T-cell (primary cell): ENCODE measurements around the gene PTPN21. TPM values are rescaled to one million over a fixed set of nuclear protein-coding genes. Genes with fewer than 3 reads are reported as not detected.

Source experiments
- ATAC-seq, 4 experiments: fragments of 200-7000 bp in 3 of 4; fragments of 150-1000 bp in 1 of 4; cut with Tn5 transposase; replicated peaks in 1 of 4; 1 replicate in 3 of 4; 2 replicates in 1 of 4; pipeline ENCODE4 v1.10.0; 2021; ENCODE audit warnings: moderate library complexity in 3 of 4, mild to moderate bottlenecking in 2 of 4, moderate number of reproducible peaks in 1 of 4
- CTCF ChIA-PET, 2 donors: fragments of 300-600 bp; sonication (Branson Sonifier 250); formaldehyde crosslinking; loops; one replicate each; lab custom pipeline; 2022; ENCODE audit warnings: antibody characterized with exemption in 2 of 2; lab: Charles Lee
- POLR2A ChIA-PET, 2 donors: fragments of 300-600 bp; sonication (Branson Sonifier 250); formaldehyde crosslinking; loops; one replicate each; lab custom pipeline; 2022; ENCODE audit warnings: antibody characterized with exemption in 2 of 2; lab: Charles Lee
- DNase-seq, 35 experiments: peaks; one replicate each; pipeline versions ENCODE4 v3.0.0 to v3.0.0-alpha.2; 2013 to 2023
- H3K27ac ChIP-seq: one replicate; pipeline ENCODE4 v1.5.1; 2013; ENCODE audit warnings: low read length
- H3K27me3 ChIP-seq, 2 experiments: replicated peaks in 1 of 2; 1 replicate in 1 of 2; 2 replicates in 1 of 2; pipeline versions ENCODE4 v1.6.1 to v1.7.0; 2013; ENCODE audit warnings: low read length in 1 of 2, mixed read lengths in 1 of 2; ENCODE audit not compliant: control insufficient read depth in 2 of 2, insufficient read depth in 2 of 2; ENCODE audit errors: extremely low read depth in 1 of 2
- H3K36me3 ChIP-seq, 2 donors: 1 replicate in 1 of 2; 2 replicates in 1 of 2; pipeline versions ENCODE4 v1.6.1 to v1.7.0; 2013; ENCODE audit warnings: low read length in 1 of 2; ENCODE audit not compliant: control insufficient read depth in 2 of 2, insufficient read depth in 1 of 2; ENCODE audit errors: extremely low read depth in 1 of 2
- H3K4me1 ChIP-seq, 2 experiments: 1 replicate in 1 of 2; 2 replicates in 1 of 2; pipeline versions ENCODE4 v1.6.1 to v1.7.0; 2013; ENCODE audit warnings: low read length in 2 of 2, mixed read lengths in 1 of 2; ENCODE audit not compliant: insufficient read depth in 2 of 2, control insufficient read depth in 1 of 2; ENCODE audit errors: extremely low read depth in 1 of 2
- H3K4me3 ChIP-seq, 2 donors: 1 replicate in 1 of 2; 2 replicates in 1 of 2; pipeline versions ENCODE4 v1.5.1 to v1.7.0; 2013; ENCODE audit warnings: mild to moderate bottlenecking in 2 of 2, low read length in 1 of 2, moderate library complexity in 1 of 2; ENCODE audit not compliant: control insufficient read depth in 1 of 2; ENCODE audit errors: extremely low read depth in 1 of 2
- H3K9me3 ChIP-seq: 2 replicates; pipeline ENCODE4 v1.7.0; 2013
- H3K27ac Mint-ChIP-seq, 2 donors: one replicate each; pipeline ENCODE4 v1.8.0; 2020 to 2021; ENCODE audit warnings: mild to moderate bottlenecking in 2 of 2, mixed read lengths in 2 of 2
- H3K27me3 Mint-ChIP-seq, 2 donors: one replicate each; pipeline ENCODE4 v1.8.0; 2021 to 2022; ENCODE audit warnings: mixed read lengths in 2 of 2
- H3K36me3 Mint-ChIP-seq: one replicate; pipeline ENCODE4 v1.8.0; 2021; ENCODE audit warnings: mixed read lengths
- H3K4me1 Mint-ChIP-seq, 3 donors: one replicate each; pipeline ENCODE4 v1.8.0; 2020 to 2022; ENCODE audit warnings: mixed read lengths in 3 of 3, mild to moderate bottlenecking in 1 of 3
- H3K4me3 Mint-ChIP-seq, 3 donors: one replicate each; pipeline ENCODE4 v1.8.0; 2020 to 2022; ENCODE audit warnings: mild to moderate bottlenecking in 3 of 3, mixed read lengths in 3 of 3, moderate library complexity in 3 of 3
- H3K9me3 Mint-ChIP-seq, 3 donors: one replicate each; pipeline ENCODE4 v1.8.0; 2020 to 2022; ENCODE audit warnings: mixed read lengths in 3 of 3
- WGBS: methylation state at CpG from one replicate; pipeline ENCODE4 v1.1.5; 2013; ENCODE audit warnings: missing lambda C conversion rate; ENCODE audit not compliant: insufficient coverage; 5-methylcytosine and 5-hydroxymethylcytosine counted together
- total RNA-seq, 35 experiments: library from RNA in 6 of 35; stranded (reverse) in 6 of 35; fragments of 120-200 nt in 1 of 35; gene quantifications; one replicate each; pipeline versions ENCODE4 v1.2.1 to v1.2.4 and lab custom pipeline; 2013 to 2026

Gene PTPN21
- total RNA-seq, 5 donors from 2014 or later (not counting 1 experiment from before 2014, with no cell fraction given): 0.07 to 0.60 (median 0.18) TPM; not detected in 2

GRCh38 chr14:88439088-88439487, 115.7 kb downstream of the PTPN21 start:
- H3K36me3 ChIP-seq: peaks cover 0 to 2% of the 10 kb centered on the region in 2 donors
- no peak for ATAC-seq
- no peak for DNase-seq
- Mint-ChIP-seq H3K27ac (no peak overlapping the region), H3K4me1 (no peaks in the 10 kb centered on the region), H3K27me3 (no peaks in the 10 kb centered on the region), H3K36me3 (peaks cover 37% of the 10 kb centered on the region), H3K9me3 (peaks cover 0 to 4% (median 1%) of the 10 kb centered on the region in 3 donors), H3K4me3 (no peak overlapping the region)
- H3K27ac ChIP-seq: no peak overlapping the region
- CTCF ChIA-PET: no interaction called here
- no peak overlapping the region for H3K4me3 ChIP-seq
- no peaks in the 10 kb centered on the region for H3K9me3 ChIP-seq
- H3K27me3 ChIP-seq: no peaks in the 10 kb centered on the region
- H3K4me1 ChIP-seq: no peaks in the 10 kb centered on the region
- POLR2A ChIA-PET: interaction anchor here in 1 of 2 donors (0.6 kb wide), 1 partner anchor 105 kb away, joined by 3 read pairs; no protein-coding TSS in a partner anchor
- WGBS: no CpG with 5 or more reads among the region's 2 CpGs

DNA sequence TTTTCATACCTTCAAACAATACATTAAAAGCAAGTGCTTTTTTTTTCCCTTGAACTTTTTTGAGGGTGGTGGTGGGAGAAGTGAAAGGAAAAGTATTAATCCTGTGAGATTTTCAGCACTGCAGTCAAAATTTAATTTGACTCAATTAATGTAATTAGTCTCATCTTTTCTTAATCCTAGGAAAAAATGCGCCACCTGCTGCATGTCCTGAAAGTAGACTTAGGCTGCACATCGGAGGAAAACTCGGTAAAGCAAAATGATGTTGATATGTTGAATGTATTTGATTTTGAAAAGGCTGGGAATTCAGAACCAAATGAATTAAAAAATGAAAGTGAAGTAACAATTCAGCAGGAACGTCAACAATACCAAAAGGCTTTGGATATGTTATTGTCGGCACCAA, 117.1 kb downstream of the PTPN21 start:
- Histone ChIP-seq H3K27me3 (no peaks in the 10 kb centered on the region), H3K36me3 (peaks cover 0 to 2% of the 10 kb centered on the region in 2 donors), H3K4me3 (no peak overlapping the region), H3K27ac (no peak overlapping the region), H3K9me3 (no peaks in the 10 kb centered on the region), H3K4me1 (no peaks in the 10 kb centered on the region)
- ATAC-seq (no peak), DNase-seq (peak in 1 of 35 experiments; percentile 2)
- CTCF ChIA-PET: interaction anchor here in 1 of 2 donors (0.8 kb wide), 1 partner anchor 10 kb away, joined by 3 read pairs; no protein-coding TSS in a partner anchor
- Mint-ChIP-seq H3K4me1 (no peaks in the 10 kb centered on the region), H3K36me3 (peaks cover 30% of the 10 kb centered on the region), H3K27ac (no peak overlapping the region), H3K4me3 (no peak overlapping the region), H3K27me3 (no peaks in the 10 kb centered on the region), H3K9me3 (peaks cover 0 to 4% (median 0%) of the 10 kb centered on the region in 3 donors)
- POLR2A ChIA-PET: no interaction called here
- WGBS: 100% methylated on average over 3 of the region's 5 CpGs

- no peak overlapping the region for H3K4me3 ChIP-seq
- H3K9me3 Mint-ChIP-seq: no peaks in the 10 kb centered on the region
- H3K27me3 Mint-ChIP-seq: no peaks in the 10 kb centered on the region
- H3K4me1 ChIP-seq: no peaks in the 10 kb centered on the region
- DNase-seq (no peak), ATAC-seq (no peak)
- H3K4me3 Mint-ChIP-seq: no peak overlapping the region
- CTCF ChIA-PET: no interaction called here
- no peaks in the 10 kb centered on the region for H3K4me1 Mint-ChIP-seq
- no peak overlapping the region for H3K27ac Mint-ChIP-seq
- H3K27me3 ChIP-seq: no peaks in the 10 kb centered on the region
- H3K27ac ChIP-seq: no peak overlapping the region
- no CpG with 5 or more reads among the region's 2 CpGs for WGBS
- no peaks in the 10 kb centered on the region for H3K9me3 ChIP-seq
- no peaks in the 10 kb centered on the region for H3K36me3 ChIP-seq
- H3K36me3 Mint-ChIP-seq: peaks cover 16% of the 10 kb centered on the region
- POLR2A ChIA-PET: no interaction called here
Observed at GRCh38 chr14:88430976-88431375, 123.8 kb downstream of the PTPN21 start.

GRCh38 chr14:88426271-88426670, 128.5 kb downstream of the PTPN21 start:
- Mint-ChIP-seq H3K4me3 (no peak overlapping the region), H3K36me3 (peaks cover 9% of the 10 kb centered on the region), H3K4me1 (no peaks in the 10 kb centered on the region), H3K27ac (no peak overlapping the region), H3K9me3 (no peaks in the 10 kb centered on the region), H3K27me3 (no peaks in the 10 kb centered on the region)
- 94% methylated on average over 5 of the region's 7 CpGs for WGBS
- Histone ChIP-seq H3K27me3 (no peaks in the 10 kb centered on the region), H3K9me3 (no peaks in the 10 kb centered on the region), H3K4me1 (no peaks in the 10 kb centered on the region), H3K4me3 (no peak overlapping the region), H3K27ac (no peak overlapping the region), H3K36me3 (no peaks in the 10 kb centered on the region)
- DNase-seq: no peak
- no peak for ATAC-seq
- CTCF ChIA-PET: no interaction called here
- POLR2A ChIA-PET: no interaction called here

DNA sequence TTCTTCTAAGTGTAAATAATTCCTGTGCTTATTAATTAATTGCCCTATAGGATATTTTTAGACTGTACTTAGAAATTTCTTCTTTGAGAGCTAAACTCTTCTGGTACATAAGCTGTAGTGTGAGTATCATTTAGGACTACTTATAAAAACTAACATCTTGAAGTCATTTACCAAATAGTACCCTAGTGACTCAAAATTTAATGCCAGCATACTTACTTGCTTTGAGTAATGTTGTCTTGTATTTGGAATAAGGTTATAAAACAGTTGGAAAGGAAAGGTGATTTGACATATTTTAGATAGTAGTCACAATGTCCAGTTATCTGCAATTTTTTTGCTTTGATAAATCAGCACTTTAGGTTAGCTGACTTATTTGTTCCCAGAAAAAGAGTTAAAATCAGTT, 130.2 kb downstream of the PTPN21 start:
- Histone ChIP-seq H3K27me3 (no peaks in the 10 kb centered on the region), H3K27ac (no peak overlapping the region), H3K36me3 (no peaks in the 10 kb centered on the region), H3K9me3 (no peaks in the 10 kb centered on the region), H3K4me1 (no peaks in the 10 kb centered on the region), H3K4me3 (no peak overlapping the region)
- no peaks in the 10 kb centered on the region for H3K27me3 Mint-ChIP-seq
- ChIA-PET POLR2A (no interaction called here), CTCF (no interaction called here)
- H3K4me1 Mint-ChIP-seq: no peaks in the 10 kb centered on the region
- H3K4me3 Mint-ChIP-seq: no peak overlapping the region
- H3K9me3 Mint-ChIP-seq: no peaks in the 10 kb centered on the region
- peaks cover 16% of the 10 kb centered on the region for H3K36me3 Mint-ChIP-seq
- no peak for DNase-seq
- ATAC-seq: no peak
- H3K27ac Mint-ChIP-seq: no peak overlapping the region

DNA sequence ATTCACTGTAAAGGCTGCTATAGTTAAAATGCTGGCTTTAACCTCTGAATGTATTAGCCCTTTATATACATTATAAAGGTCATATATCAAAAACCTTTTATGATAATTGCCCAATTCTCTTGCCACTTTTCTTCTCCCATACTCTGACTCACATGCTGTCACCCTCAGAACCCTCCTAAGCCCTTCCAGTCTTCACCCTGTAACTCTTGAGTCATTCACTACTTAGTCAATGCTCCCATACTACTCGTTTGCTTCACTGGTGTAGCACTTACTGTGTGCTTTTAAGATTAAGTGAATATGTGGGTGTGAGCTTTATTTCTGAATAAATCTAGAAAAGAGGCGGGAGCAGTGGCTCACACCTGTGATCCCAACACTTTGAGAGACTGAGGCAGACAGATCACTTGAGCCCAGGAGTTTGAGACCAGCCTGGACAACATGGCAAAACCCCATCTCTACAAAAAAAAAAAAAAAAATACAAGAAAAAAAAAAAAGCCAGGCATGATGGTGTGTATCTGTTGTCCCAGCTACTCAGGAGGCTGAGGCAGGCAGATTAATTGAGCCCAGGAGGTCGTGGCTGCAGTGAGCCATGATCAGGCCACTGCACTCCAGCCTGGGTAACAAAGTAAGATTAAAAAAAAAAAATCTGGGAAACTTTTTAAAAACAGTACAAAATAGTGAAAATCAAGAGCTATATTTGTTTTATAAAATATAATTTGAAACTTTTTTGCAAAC, 131.7 kb downstream of the PTPN21 start:
- H3K27me3 Mint-ChIP-seq: no peaks in the 10 kb centered on the region
- no peaks in the 10 kb centered on the region for H3K4me1 ChIP-seq
- ChIA-PET CTCF (no interaction called here), POLR2A (no interaction called here)
- no peaks in the 10 kb centered on the region for H3K9me3 ChIP-seq
- DNase-seq: no peak
- H3K4me3 ChIP-seq: no peak overlapping the region
- no peaks in the 10 kb centered on the region for H3K4me1 Mint-ChIP-seq
- peaks cover 18% of the 10 kb centered on the region for H3K36me3 Mint-ChIP-seq
- ATAC-seq: no peak
- no peak overlapping the region for H3K27ac ChIP-seq
- H3K36me3 ChIP-seq: no peaks in the 10 kb centered on the region
- H3K4me3 Mint-ChIP-seq: no peak overlapping the region
- WGBS: no CpG with 5 or more reads among the region's 3 CpGs
- no peak overlapping the region for H3K27ac Mint-ChIP-seq
- H3K27me3 ChIP-seq: no peaks in the 10 kb centered on the region
- peaks cover 0 to 2% (median 0%) of the 10 kb centered on the region in 3 donors for H3K9me3 Mint-ChIP-seq
